ENCODE data around the gene POLD4.

- TF ChIP-seq, protein P1, sequence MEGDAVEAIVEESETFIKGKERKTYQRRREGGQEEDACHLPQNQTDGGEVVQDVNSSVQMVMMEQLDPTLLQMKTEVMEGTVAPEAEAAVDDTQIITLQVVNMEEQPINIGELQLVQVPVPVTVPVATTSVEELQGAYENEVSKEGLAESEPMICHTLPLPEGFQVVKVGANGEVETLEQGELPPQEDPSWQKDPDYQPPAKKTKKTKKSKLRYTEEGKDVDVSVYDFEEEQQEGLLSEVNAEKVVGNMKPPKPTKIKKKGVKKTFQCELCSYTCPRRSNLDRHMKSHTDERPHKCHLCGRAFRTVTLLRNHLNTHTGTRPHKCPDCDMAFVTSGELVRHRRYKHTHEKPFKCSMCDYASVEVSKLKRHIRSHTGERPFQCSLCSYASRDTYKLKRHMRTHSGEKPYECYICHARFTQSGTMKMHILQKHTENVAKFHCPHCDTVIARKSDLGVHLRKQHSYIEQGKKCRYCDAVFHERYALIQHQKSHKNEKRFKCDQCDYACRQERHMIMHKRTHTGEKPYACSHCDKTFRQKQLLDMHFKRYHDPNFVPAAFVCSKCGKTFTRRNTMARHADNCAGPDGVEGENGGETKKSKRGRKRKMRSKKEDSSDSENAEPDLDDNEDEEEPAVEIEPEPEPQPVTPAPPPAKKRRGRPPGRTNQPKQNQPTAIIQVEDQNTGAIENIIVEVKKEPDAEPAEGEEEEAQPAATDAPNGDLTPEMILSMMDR (IDR thresholded peaks at IDR 0.05): no peak
- TF ChIP-seq POLR2A (IDR thresholded peaks at IDR 0.05): no peak
Measured at GRCh38 chr11:67352546-67353316, 615 bp downstream of the POLD4 start.
